SJCRH30 (cell line): Measurements from ENCODE around the gene RNF121. TPM values are rescaled to one million over a fixed set of nuclear protein-coding genes. Genes with fewer than 3 reads are reported as not detected.

Source experiments
- DNase-seq, 2 experiments: peaks; one replicate each; pipeline ENCODE4 v3.0.0-alpha.2; 2015 to 2020
- H3K27ac ChIP-seq: fragments of 250-450 bp; sonication (Bioruptor Pico); 2 replicates; pipeline ENCODE4 v1.5.1; 2020; ENCODE audit warnings: mild to moderate bottlenecking, moderate library complexity
- H3K27me3 ChIP-seq: fragments of 250-450 bp; sonication (Bioruptor Pico); 2 replicates; pipeline ENCODE4 v1.5.1; 2020; ENCODE audit warnings: mild to moderate bottlenecking, moderate library complexity
- H3K36me3 ChIP-seq: fragments of 250-450 bp; sonication (Bioruptor Pico); 2 replicates; pipeline ENCODE4 v1.5.1; 2020; ENCODE audit warnings: mild to moderate bottlenecking, moderate library complexity
- H3K4me1 ChIP-seq: fragments of 250-450 bp; sonication (Bioruptor Pico); 2 replicates; pipeline ENCODE4 v1.5.1; 2020; ENCODE audit warnings: mild to moderate bottlenecking, moderate library complexity
- H3K4me3 ChIP-seq: fragments of 250-450 bp; sonication (Bioruptor Pico); 2 replicates; pipeline ENCODE4 v1.5.1; 2020; ENCODE audit warnings: mild to moderate bottlenecking, moderate library complexity
- H3K9me3 ChIP-seq: fragments of 250-450 bp; sonication (Bioruptor Pico); replicated peaks from 2 replicates; pipeline ENCODE4 v1.5.1; 2020; ENCODE audit warnings: mild to moderate bottlenecking, moderate library complexity
- total RNA-seq: library from RNA; depleted of rRNA; stranded (reverse); fragments of >200 nt; shearing (Covaris generic); gene quantifications from 2 replicates; pipeline ENCODE4 v1.2.3, GENCODE V29; 2014; rRNA removed

Gene RNF121
- total RNA-seq, 1 experiment from 2014 or later = 34.6 TPM

DNA sequence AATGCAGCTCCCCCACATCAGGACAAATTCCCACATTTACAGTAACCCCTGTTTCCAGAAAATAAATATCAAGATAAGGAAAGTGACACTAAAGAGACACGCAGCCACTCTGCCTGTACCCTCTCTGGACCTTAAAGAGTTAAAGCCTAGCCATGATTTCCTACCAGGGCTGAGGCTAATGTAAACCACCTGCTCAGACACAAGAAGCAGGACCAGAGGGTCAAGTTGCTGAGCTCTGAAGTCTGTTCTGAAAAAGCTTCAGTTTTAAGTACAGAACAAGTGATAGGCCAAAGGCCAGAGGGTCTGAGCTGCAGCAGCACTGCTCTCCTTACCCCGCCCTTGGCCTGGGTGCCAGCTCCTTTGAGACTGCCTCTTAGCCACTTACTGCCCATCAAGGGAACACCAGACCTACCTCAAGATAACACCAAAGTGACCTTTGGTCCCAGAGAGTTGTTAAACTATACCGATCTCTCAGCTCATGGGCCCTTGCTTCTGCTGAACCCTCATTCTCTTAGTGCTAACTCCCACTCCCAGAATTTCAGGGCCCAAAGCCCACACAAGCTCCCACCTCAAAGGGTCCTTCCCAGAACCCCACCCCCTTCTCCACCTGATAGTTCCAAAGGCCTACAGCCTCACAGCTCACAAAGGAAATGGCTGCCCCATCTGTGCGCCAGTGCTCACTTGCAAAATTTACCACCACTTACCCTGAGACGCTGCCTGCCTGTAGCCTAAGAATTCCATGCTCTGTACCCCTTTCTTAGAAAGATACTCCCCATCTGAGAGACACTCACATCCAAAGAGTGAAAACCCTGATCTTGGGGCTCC is 110.4 kb downstream of the RNF121 start:
- H3K36me3 ChIP-seq = peaks cover 12% of the 10 kb centered on the region; the same call in 1 of the 2 replicates
- no peak overlapping the region for H3K27ac ChIP-seq
- H3K4me3 ChIP-seq = no peak overlapping the region
- H3K4me1 ChIP-seq = peaks cover 35% of the 10 kb centered on the region
- DNase-seq = peak in 1 of 2 experiments; percentile 41
- no peaks in the 10 kb centered on the region for H3K9me3 ChIP-seq
- no peaks in the 10 kb centered on the region for H3K27me3 ChIP-seq

DNA sequence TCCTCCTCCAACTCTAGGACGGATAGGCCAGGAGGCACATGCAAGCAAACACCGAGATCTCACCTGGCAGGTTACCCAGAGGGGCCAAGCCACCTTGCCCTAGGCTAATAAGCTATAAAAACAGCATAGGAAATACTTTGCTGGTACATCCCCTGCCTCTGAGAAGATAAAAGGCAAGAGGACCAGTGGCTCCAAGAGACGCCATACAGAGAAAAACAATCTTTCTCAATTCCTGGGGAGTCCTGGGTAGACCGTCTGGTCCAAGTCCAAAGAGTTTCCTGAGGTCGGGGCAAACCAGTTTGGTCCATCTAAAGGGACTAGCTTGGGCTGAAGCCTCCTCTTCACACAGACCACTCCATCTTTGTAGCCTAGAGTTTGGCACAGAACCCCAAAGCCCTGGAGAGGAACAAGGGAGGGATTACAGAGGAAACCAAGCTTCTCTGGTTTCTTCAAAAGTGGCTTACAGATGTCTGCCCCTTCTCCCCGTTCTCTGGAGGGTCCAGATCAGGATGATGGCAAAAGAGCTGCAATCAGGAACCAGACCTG is 111.1 kb downstream of the RNF121 start:
- Histone ChIP-seq H3K4me3 (peak overlapping the region; percentile 70), H3K9me3 (no peaks in the 10 kb centered on the region), H3K27me3 (no peaks in the 10 kb centered on the region), H3K27ac (peak overlapping the region; percentile 85; the same call in 1 of the 2 replicates), H3K36me3 (peaks cover 9% of the 10 kb centered on the region; the same call in 1 of the 2 replicates), H3K4me1 (peaks cover 35% of the 10 kb centered on the region)
- DNase-seq = no peak

DNA sequence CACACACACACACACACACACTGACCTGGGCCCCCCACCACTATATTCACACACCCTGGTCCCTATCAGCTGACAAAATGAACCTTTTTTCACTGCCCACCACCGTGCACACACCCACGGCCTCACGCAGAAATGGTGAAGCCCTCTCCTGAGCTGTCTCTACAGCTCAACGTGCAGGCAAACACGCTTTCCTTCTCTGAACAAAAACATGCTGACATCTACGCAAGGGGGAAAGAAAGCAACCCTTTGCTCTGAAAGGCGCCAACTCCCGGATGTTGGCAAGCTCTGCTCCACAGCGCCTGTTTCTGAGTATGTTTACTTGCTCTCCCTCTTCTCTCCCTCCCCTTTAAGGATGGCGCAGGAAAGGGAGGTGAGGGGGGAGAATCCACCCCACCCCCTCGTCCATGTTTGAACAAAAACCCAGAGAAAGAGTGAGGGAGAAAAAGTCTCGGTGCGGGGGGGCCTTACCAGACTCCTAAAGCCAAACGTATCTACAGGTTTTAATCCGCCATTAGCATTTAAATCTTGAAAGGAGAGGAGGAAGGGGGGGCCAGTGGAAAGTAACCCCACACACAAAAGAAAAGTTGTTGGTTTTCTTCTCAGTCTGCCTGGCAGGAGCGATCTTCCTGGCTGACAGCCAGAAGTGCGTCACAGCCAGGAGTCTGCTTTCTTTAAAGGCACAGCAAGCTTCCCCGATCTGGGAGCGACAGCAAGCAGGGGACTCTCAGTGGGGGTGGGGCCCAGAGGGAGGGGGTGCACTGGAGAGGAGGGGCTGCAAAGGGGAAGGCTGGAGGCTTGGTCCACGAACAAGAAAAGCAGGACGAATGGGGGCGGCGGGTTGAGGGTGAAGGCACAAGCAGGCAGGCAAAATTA is 111.9 kb downstream of the RNF121 start:
- Histone ChIP-seq H3K27me3 (no peaks in the 10 kb centered on the region), H3K4me1 (peaks cover 35% of the 10 kb centered on the region)

DNA sequence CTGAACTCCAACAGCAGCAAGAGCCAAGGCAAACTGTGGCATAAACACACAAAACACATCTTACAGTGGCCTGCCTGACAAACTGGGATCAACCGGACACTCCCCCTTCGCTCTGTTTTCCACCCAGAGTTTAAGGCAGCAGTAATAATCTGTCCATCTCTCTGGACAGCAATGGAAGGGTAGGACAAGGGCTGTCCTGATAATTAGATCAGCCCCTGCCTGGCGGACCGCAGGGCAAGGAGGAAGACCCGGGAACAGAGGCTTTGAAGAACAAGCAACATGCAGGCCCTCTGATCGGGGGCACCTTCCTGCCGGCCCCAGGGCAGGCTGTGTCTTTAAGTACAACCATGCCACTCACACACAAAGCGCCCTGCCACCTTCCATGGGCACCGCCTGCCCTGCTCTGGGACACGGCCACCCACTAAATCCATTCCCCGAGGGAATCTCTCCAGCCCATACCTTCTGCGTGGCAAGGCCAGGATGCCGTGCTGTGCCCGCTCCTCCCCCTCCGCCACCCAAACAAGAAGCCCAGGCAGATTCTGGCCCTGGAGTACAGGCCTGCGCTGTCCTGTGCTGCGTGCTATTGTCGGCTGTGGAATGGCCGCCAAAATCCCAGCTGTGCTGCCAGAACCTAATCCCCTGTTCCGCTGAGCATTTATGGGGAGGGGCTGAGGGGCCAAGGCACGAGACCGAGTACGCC is 112.7 kb downstream of the RNF121 start:
- Histone ChIP-seq H3K27me3 (no peaks in the 10 kb centered on the region), H3K27ac (peak overlapping the region; percentile 85), H3K9me3 (no peaks in the 10 kb centered on the region), H3K36me3 (0 out of 2 replicates have a peak, but pooled peaks cover 6% of the 10 kb centered on the region), H3K4me1 (peaks cover 35% of the 10 kb centered on the region), H3K4me3 (peak overlapping the region; percentile 70)
- peak; percentile 84 to 87 for DNase-seq

More for the DNA sequence above, 111.9 kb downstream of the RNF121 start:
- peak; percentile 85 to 91 for DNase-seq
- peaks cover 8% of the 10 kb centered on the region; the same call in 1 of the 2 replicates for H3K36me3 ChIP-seq
- H3K27ac ChIP-seq = peak overlapping the region; percentile 85
- H3K4me3 ChIP-seq = peak overlapping the region; percentile 70
- no peaks in the 10 kb centered on the region for H3K9me3 ChIP-seq

DNA sequence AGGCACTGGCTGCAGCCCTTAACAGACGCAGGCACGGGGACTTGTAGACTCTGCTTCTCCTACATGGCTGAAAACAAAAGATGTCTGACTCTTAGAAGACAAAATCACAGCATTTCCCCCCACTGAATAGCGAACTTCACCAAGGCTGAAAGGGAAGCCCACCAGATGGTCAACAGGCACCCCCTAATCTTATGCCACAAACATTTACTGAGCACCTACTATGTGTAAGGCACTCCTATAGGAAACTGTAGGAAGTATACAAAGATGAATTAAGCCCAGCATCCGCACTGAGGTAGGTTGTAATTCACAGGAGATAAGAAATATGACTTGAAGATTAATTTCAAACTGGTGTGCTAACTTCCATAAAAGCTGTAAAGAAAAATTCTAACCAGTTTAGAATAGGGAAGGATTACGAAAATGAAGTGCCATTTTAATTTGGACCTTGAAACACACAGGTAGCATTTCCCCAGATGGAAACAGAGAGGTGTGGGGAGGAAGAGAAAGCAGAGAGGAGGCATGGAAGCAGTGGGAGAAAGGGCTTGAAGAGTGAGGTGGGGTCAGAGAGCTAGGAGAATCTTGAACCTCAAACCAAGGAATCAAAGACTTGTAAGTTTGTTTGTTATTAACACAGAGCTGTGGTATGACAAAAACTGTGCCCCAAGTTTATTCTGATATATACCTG is 113.4 kb downstream of the RNF121 start:
- H3K36me3 ChIP-seq = 0 out of 2 replicates have a peak, but pooled peaks cover 6% of the 10 kb centered on the region
- DNase-seq = no peak

DNA sequence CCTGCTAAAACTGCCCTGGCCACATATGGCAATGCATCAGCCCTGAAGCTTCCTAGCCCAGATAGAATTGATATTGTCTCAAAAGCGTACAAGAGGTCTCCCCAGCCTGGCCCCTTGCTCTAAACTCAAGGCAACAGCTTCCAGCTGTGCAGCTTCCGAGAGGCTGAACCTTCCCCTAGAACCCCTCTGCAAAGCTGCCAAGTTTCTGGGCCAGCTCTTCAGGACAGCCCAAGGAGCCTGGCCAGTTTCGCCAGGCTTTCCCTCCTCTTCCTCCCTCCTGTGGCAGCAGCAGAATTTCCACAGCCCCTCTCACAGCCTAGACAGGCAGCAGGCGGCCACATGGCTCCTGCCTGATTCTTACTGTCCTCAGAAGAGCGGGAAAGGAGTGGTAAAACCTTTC is 117.0 kb downstream of the RNF121 start:
- Histone ChIP-seq H3K36me3 (peaks cover 14% of the 10 kb centered on the region), H3K4me3 (no peak overlapping the region), H3K9me3 (no peaks in the 10 kb centered on the region), H3K4me1 (peaks cover 8% of the 10 kb centered on the region), H3K27ac (no peak overlapping the region), H3K27me3 (no peaks in the 10 kb centered on the region)
- no peak for DNase-seq

More for the DNA sequence above, 113.4 kb downstream of the RNF121 start:
- peak overlapping the region; percentile 70 for H3K4me3 ChIP-seq
- H3K27ac ChIP-seq = peak overlapping the region; percentile 85
- peaks cover 35% of the 10 kb centered on the region for H3K4me1 ChIP-seq
- no peaks in the 10 kb centered on the region for H3K27me3 ChIP-seq
- H3K9me3 ChIP-seq = no peaks in the 10 kb centered on the region

Other genes with a start within 250 kb of the RNF121 start
- gene DEFB108B, start 95.8 kb upstream of the RNF121 start, total RNA-seq = not detected in 2 replicates
- gene DEFB131B, start 50.6 kb upstream of the RNF121 start, total RNA-seq = not detected in 2 replicates
- 6.5 and 10.2 TPM in 2 replicates for gene XNDC1N, start 452 bp upstream of the RNF121 start, total RNA-seq
- gene IL18BP, start 69.9 kb downstream of the RNF121 start, total RNA-seq = 3.6 and 5.5 TPM in 2 replicates
- gene NUMA1, start 151.5 kb downstream of the RNF121 start, total RNA-seq = 154 and 162 TPM in 2 replicates
- gene LRRC51, start 151.8 kb downstream of the RNF121 start, total RNA-seq = 3.9 and 5.8 TPM in 2 replicates
- 53.4 and 54.3 TPM in 2 replicates for gene LAMTOR1, start 174.3 kb downstream of the RNF121 start, total RNA-seq
- gene TOMT, start 176.9 kb downstream of the RNF121 start, total RNA-seq = not detected in 2 replicates
- 38.1 and 42.7 TPM in 2 replicates for gene ANAPC15, start 183.6 kb downstream of the RNF121 start, total RNA-seq
- gene FOLR3, start 206.7 kb downstream of the RNF121 start, total RNA-seq = not detected in 2 replicates